NCI-H2196 (cell line): Measurements from ENCODE around the gene ZNF511.

ENCODE experiments used
- DNase-seq: peaks from one replicate; lab custom pipeline; 2025; ENCODE audit not compliant: unreplicated experiment; lab: John Stamatoyannopoulos, UW

Gene ZNF511

GRCh38 chr10:133292919-133293809 is 15.6 kb upstream of the ZNF511 start:
- DNase-seq = no peak

- DNase-seq = no peak
These were observed 14.9 kb upstream of the ZNF511 start for GRCh38 chr10:133293810-133294119.

GRCh38 chr10:133294189-133294588 is 14.5 kb upstream of the ZNF511 start:
- no peak for DNase-seq

GRCh38 chr10:133295426-133296320 is 13.0 kb upstream of the ZNF511 start:
- no peak for DNase-seq

GRCh38 chr10:133297504-133297903 is 11.2 kb upstream of the ZNF511 start:
- DNase-seq = no peak

GRCh38 chr10:133298466-133298865 is 10.2 kb upstream of the ZNF511 start:
- no peak for DNase-seq

GRCh38 chr10:133299224-133299623 is 9.5 kb upstream of the ZNF511 start:
- no peak for DNase-seq

- DNase-seq = no peak
These were observed 9.0 kb upstream of the ZNF511 start for GRCh38 chr10:133299738-133300137.

- no peak for DNase-seq
These were observed 6.5 kb upstream of the ZNF511 start for GRCh38 chr10:133302230-133302629.

GRCh38 chr10:133303206-133303605 is 5.5 kb upstream of the ZNF511 start:
- no peak for DNase-seq

GRCh38 chr10:133306097-133306476 is 2.6 kb upstream of the ZNF511 start:
- no peak for DNase-seq

- DNase-seq = no peak
These were observed 1.8 kb upstream of the ZNF511 start for GRCh38 chr10:133306941-133307379.

GRCh38 chr10:133307776-133308420 is 816 bp upstream of the ZNF511 start:
- DNase-seq = peak; percentile 63

- DNase-seq = peak; percentile 68
These were observed 496 bp downstream of the ZNF511 start for GRCh38 chr10:133309100-133309719.

GRCh38 chr10:133309720-133310398 is 1.1 kb downstream of the ZNF511 start:
- peak; percentile 58 for DNase-seq

GRCh38 chr10:133310399-133310755 is 1.7 kb downstream of the ZNF511 start:
- DNase-seq = no peak

- no peak for DNase-seq
These were observed 2.1 kb downstream of the ZNF511 start for GRCh38 chr10:133310789-133311188.

GRCh38 chr10:133311570-133311969 is 2.9 kb downstream of the ZNF511 start:
- DNase-seq = no peak

GRCh38 chr10:133312016-133312768 is 3.5 kb downstream of the ZNF511 start:
- DNase-seq = no peak

- no peak for DNase-seq
These were observed 4.0 kb downstream of the ZNF511 start for GRCh38 chr10:133312769-133313145.
